H1 (cell line): ENCODE results near the gene POFUT2. TPM values are rescaled to one million over a fixed set of nuclear protein-coding genes. Genes with fewer than 3 reads are reported as not detected.

Source experiments
- CTCF ChIA-PET: fragments of 300-600 bp; sonication (Branson Sonifier 250); formaldehyde crosslinking; loops from one replicate; lab custom pipeline; 2021; ENCODE audit not compliant: partially characterized antibody; lab: Charles Lee
- POLR2A ChIA-PET: fragments of 300-600 bp; sonication (Branson Sonifier 250); formaldehyde crosslinking; loops from one replicate; lab custom pipeline; 2021; ENCODE audit warnings: inconsistent platforms; ENCODE audit not compliant: partially characterized antibody; lab: Charles Lee
- DNase-seq, 2 experiments: peaks; one replicate each; pipeline versions ENCODE4 v3.0.0 to v3.0.0-alpha.2; 2010 to 2022; ENCODE audit warnings: low spot score in 2 of 2, low read depth in 1 of 2, mixed read lengths in 1 of 2
- FAIRE-seq: peaks from 2 replicates; lab custom pipeline; 2011; peaks lifted over from hg19 to GRCh38; lab: Jason Lieb, UNC
- H2AFZ ChIP-seq: 2 replicates; pipeline ENCODE4 v1.8.1; 2012; ENCODE audit warnings: low read length, inconsistent platforms
- H2AK5ac ChIP-seq: 2 replicates; pipeline ENCODE4 v1.6.1; 2013; ENCODE audit warnings: low read depth, low read length
- H2BK120ac ChIP-seq: replicated peaks from 2 replicates; pipeline ENCODE3; 2013; ENCODE audit warnings: low read depth, low read length, inconsistent platforms
- H2BK12ac ChIP-seq: 2 replicates; pipeline ENCODE4 v1.6.1; 2013; ENCODE audit warnings: low read depth, low read length
- H2BK15ac ChIP-seq: 2 replicates; pipeline ENCODE4 v1.6.1; 2013; ENCODE audit warnings: low read length
- H2BK20ac ChIP-seq: 2 replicates; pipeline ENCODE4 v1.6.1; 2013; ENCODE audit warnings: low read length
- H2BK5ac ChIP-seq: 2 replicates; pipeline ENCODE4 v1.6.1; 2013; ENCODE audit warnings: low read depth, low read length
- H3K14ac ChIP-seq: 2 replicates; pipeline ENCODE4 v1.6.1; 2013; ENCODE audit warnings: inconsistent platforms; ENCODE audit not compliant: insufficient read length
- H3K18ac ChIP-seq: 2 replicates; pipeline ENCODE4 v1.6.1; 2013; ENCODE audit warnings: low read length; ENCODE audit errors: extremely low read depth
- H3K23ac ChIP-seq: 2 replicates; pipeline ENCODE4 v1.6.1; 2013; ENCODE audit warnings: inconsistent platforms; ENCODE audit not compliant: insufficient read length
- H3K23me2 ChIP-seq: 2 replicates; pipeline ENCODE4 v1.6.1; 2013; ENCODE audit warnings: low read depth, low read length
- H3K27ac ChIP-seq: 2 replicates; pipeline ENCODE4 v1.6.1; 2011; ENCODE audit warnings: low read depth, low read length, inconsistent platforms
- H3K27me3 ChIP-seq, 4 experiments: replicated peaks in 1 of 4; 1 replicate in 1 of 4; 2 replicates in 3 of 4; pipeline versions ENCODE4 v1.6.1 to v1.8.1; 2011 to 2013; ENCODE audit warnings: low read length in 3 of 4, mild to moderate bottlenecking in 3 of 4, inconsistent platforms in 2 of 4, mixed read lengths in 2 of 4, moderate library complexity in 1 of 4; ENCODE audit not compliant: control insufficient read depth in 3 of 4, insufficient read depth in 3 of 4; ENCODE audit errors: extremely low read depth in 1 of 4
- H3K36me3 ChIP-seq, 4 experiments: 2 replicates each; pipeline versions ENCODE4 v1.6.1 to v1.8.1; 2011 to 2013; ENCODE audit warnings: mild to moderate bottlenecking in 4 of 4, low read length in 3 of 4, moderate library complexity in 2 of 4, control low read depth in 1 of 4, inconsistent platforms in 1 of 4; ENCODE audit not compliant: insufficient read depth in 4 of 4, control insufficient read depth in 2 of 4
- H3K4ac ChIP-seq: replicated peaks from 2 replicates; pipeline ENCODE3; 2013; ENCODE audit warnings: low read length, low read depth, mixed read lengths, inconsistent platforms; ENCODE audit not compliant: insufficient read length
- H3K4me1 ChIP-seq, 4 experiments: replicated peaks in 1 of 4; 1 replicate in 1 of 4; 2 replicates in 3 of 4; pipeline versions ENCODE4 v1.6.1 to v1.8.1; 2011 to 2013; ENCODE audit warnings: low read length in 3 of 4, inconsistent platforms in 2 of 4, mixed read lengths in 1 of 4; ENCODE audit not compliant: insufficient read depth in 4 of 4, control insufficient read depth in 3 of 4
- H3K4me2 ChIP-seq, 2 experiments: 2 replicates each; pipeline versions ENCODE4 v1.6.1 to v1.8.1; 2011 to 2013; ENCODE audit warnings: low read depth in 2 of 2, low read length in 2 of 2, control low read depth in 1 of 2, inconsistent platforms in 1 of 2, mild to moderate bottlenecking in 1 of 2; ENCODE audit not compliant: insufficient read depth in 1 of 2
- H3K4me3 ChIP-seq, 4 experiments: fragments of 200-600, 300-600 bp in 1 of 4; sonication (generic), shearing (Covaris generic), sonication (Bioruptor Twin) in 1 of 4; 2 replicates each; pipeline versions ENCODE4 v1.5.1 to v1.8.1; 2011 to 2016; ENCODE audit warnings: low read length in 4 of 4, low read depth in 3 of 4, control low read depth in 2 of 4, inconsistent platforms in 2 of 4, mild to moderate bottlenecking in 2 of 4, mixed read lengths in 1 of 4, moderate library complexity in 1 of 4; ENCODE audit not compliant: insufficient read depth in 2 of 4; ENCODE audit errors: extremely low read depth in 1 of 4
- H3K56ac ChIP-seq: replicated peaks from 2 replicates; pipeline ENCODE3; 2013; ENCODE audit warnings: low read depth, mild to moderate bottlenecking, mixed read lengths, low read length, inconsistent platforms; ENCODE audit not compliant: insufficient read length
- H3K79me1 ChIP-seq: 2 replicates; pipeline ENCODE4 v1.6.1; 2013; ENCODE audit warnings: low read depth, low read length, control low read depth
- H3K79me2 ChIP-seq, 2 experiments: 2 replicates each; pipeline versions ENCODE4 v1.6.1 to v1.8.1; 2012 to 2013; ENCODE audit warnings: low read length in 2 of 2, mild to moderate bottlenecking in 2 of 2, inconsistent platforms in 1 of 2; ENCODE audit not compliant: insufficient read depth in 2 of 2, control insufficient read depth in 1 of 2
- H3K9ac ChIP-seq, 4 experiments: replicated peaks in 1 of 4; 1 replicate in 1 of 4; 2 replicates in 3 of 4; pipeline versions ENCODE4 v1.6.1 to v1.8.1; 2011 to 2013; ENCODE audit warnings: low read depth in 3 of 4, low read length in 3 of 4, control low read depth in 2 of 4, mild to moderate bottlenecking in 2 of 4, moderate library complexity in 2 of 4, inconsistent platforms in 1 of 4; ENCODE audit errors: extremely low read depth in 1 of 4
- H3K9me3 ChIP-seq, 2 experiments: 2 replicates each; pipeline versions ENCODE4 v1.6.1 to v1.8.1; 2012 to 2013; ENCODE audit warnings: mild to moderate bottlenecking in 2 of 2, moderate library complexity in 2 of 2, control low read depth in 1 of 2, inconsistent platforms in 1 of 2, low read depth in 1 of 2, low read length in 1 of 2, mixed read lengths in 1 of 2; ENCODE audit not compliant: insufficient read depth in 2 of 2
- H4K20me1 ChIP-seq, 2 experiments: replicated peaks in 1 of 2; 2 replicates each; pipeline versions ENCODE3 to v1.8.1; 2011 to 2013; ENCODE audit warnings: inconsistent platforms in 2 of 2, low read length in 2 of 2, mild to moderate bottlenecking in 1 of 2; ENCODE audit not compliant: insufficient read depth in 2 of 2, control insufficient read depth in 1 of 2
- H4K5ac ChIP-seq: 2 replicates; pipeline ENCODE4 v1.6.1; 2013; ENCODE audit warnings: low read length, low read depth, mixed read lengths, inconsistent platforms; ENCODE audit not compliant: insufficient read length
- H4K8ac ChIP-seq: 2 replicates; pipeline ENCODE4 v1.8.0; 2013; ENCODE audit warnings: mild to moderate bottlenecking, moderate library complexity, low read length, inconsistent platforms; ENCODE audit not compliant: insufficient read depth; ENCODE audit errors: extremely low read depth
- H4K91ac ChIP-seq: replicated peaks from 2 replicates; pipeline ENCODE3; 2013; ENCODE audit warnings: low read length, mixed read lengths, inconsistent platforms; ENCODE audit not compliant: insufficient read length
- CBX5 ChIP-seq: fragments of 300-800, 300-1000 bp; sonication (generic); IDR thresholded peaks from 2 replicates; pipeline ENCODE4 v1.7.1; 2016; ENCODE audit warnings: antibody characterized with exemption, low read length, low read depth
- CEBPB ChIP-seq: IDR thresholded peaks from 2 replicates; pipeline ENCODE4 v1.6.1; 2012; ENCODE audit warnings: low read depth, low read length
- GTF2F1 ChIP-seq: IDR thresholded peaks from 2 replicates; pipeline ENCODE4 v1.6.1; 2012; ENCODE audit warnings: low read depth, low read length, improper control_type of control experiment, borderline replicate concordance
- KDM4A ChIP-seq: IDR thresholded peaks from one replicate; pipeline ENCODE4 v1.7.1; 2012; ENCODE audit warnings: low read depth, mild to moderate bottlenecking, moderate library complexity, low read length, inconsistent platforms; ENCODE audit not compliant: severe bottlenecking
- PHF8 ChIP-seq: fragments of 200-600 bp; sonication (generic); conservative IDR thresholded peaks from 2 replicates; pipeline ENCODE4 v1.7.1; 2012; ENCODE audit warnings: low read depth, mild to moderate bottlenecking, inconsistent platforms, low read length, moderate library complexity
- POLR2A ChIP-seq, 2 experiments: IDR thresholded peaks; 1 replicate in 1 of 2; 2 replicates in 1 of 2; pipeline ENCODE4 v1.6.1; 2011; ENCODE audit warnings: low read depth in 2 of 2, low read length in 2 of 2, mild to moderate bottlenecking in 2 of 2; ENCODE audit errors: control extremely low read depth in 1 of 2
- RBBP5 ChIP-seq: IDR thresholded peaks from 2 replicates; pipeline ENCODE4 v1.7.1; 2012; ENCODE audit warnings: low read depth, mild to moderate bottlenecking, inconsistent platforms, low read length, moderate library complexity, borderline replicate concordance
- SP1 ChIP-seq: IDR thresholded peaks from 2 replicates; pipeline ENCODE4 v1.6.1; 2011; ENCODE audit warnings: low read depth, low read length
- WGBS, 2 experiments: shearing (Covaris generic) in 1 of 2; methylation state at CpG; one replicate each; pipeline versions ENCODE4 v1.1.6 to v1.1.7; 2013 to 2015; ENCODE audit warnings: low lambda C conversion rate in 2 of 2, mixed read lengths in 2 of 2, inconsistent platforms in 1 of 2, low coverage in 1 of 2, missing lambda C conversion rate in 1 of 2; ENCODE audit not compliant: insufficient replicate concordance in 2 of 2, insufficient coverage in 1 of 2, insufficient read length in 1 of 2; ENCODE audit errors: extremely low coverage in 1 of 2, missing lambda C conversion rate in 1 of 2; 5-methylcytosine and 5-hydroxymethylcytosine counted together
- polyA plus RNA-seq, 7 experiments: library from polyadenylated mRNA; depleted of rRNA in 3 of 7; stranded (reverse) in 5 of 7; unstranded in 2 of 7; fragments of >200 nt in 5 of 7; fragments of 200-250 nt in 2 of 7; gene quantifications; 1 replicate in 5 of 7; 2 replicates in 1 of 7; 4 replicates in 1 of 7; pipeline versions ENCODE4 v1.2.1 to v1.2.3, GENCODE V29; 2011 to 2013; ENCODE audit warnings: missing spikeins in 2 of 7, mixed read lengths in 2 of 7
- total RNA-seq: library from RNA; stranded (reverse); fragmentation: NEBNext Ultra II Directional; extraction: Animal tissue kit (Norgen Biotek cat#: 25700); gene quantifications from 2 replicates; pipeline ENCODE4 v1.2.1, GENCODE V29; 2021
- TF ChIP-seq, protein P1 (sequence below), 3 experiments: IDR thresholded peaks; 1 replicate in 2 of 3; 2 replicates in 1 of 3; pipeline versions ENCODE4 v1.5.1 to v1.6.1; 2011; ENCODE audit warnings: low read length in 3 of 3, mild to moderate bottlenecking in 3 of 3, inconsistent platforms in 2 of 3, low read depth in 1 of 3, moderate library complexity in 1 of 3; ENCODE audit not compliant: insufficient read depth in 1 of 3; ENCODE audit errors: control extremely low read depth in 1 of 3
- TF ChIP-seq, protein P2 (sequence below): IDR thresholded peaks from 2 replicates; pipeline ENCODE4 v1.6.1; 2012; ENCODE audit warnings: low read length, inconsistent platforms

POFUT2 gene
- total and polyA plus RNA-seq, 2 of the 8 experiments (the other 6 are each of a cell fraction or from before 2014, with no cell fraction given), result 13.7 to 32.1 TPM

DNA sequence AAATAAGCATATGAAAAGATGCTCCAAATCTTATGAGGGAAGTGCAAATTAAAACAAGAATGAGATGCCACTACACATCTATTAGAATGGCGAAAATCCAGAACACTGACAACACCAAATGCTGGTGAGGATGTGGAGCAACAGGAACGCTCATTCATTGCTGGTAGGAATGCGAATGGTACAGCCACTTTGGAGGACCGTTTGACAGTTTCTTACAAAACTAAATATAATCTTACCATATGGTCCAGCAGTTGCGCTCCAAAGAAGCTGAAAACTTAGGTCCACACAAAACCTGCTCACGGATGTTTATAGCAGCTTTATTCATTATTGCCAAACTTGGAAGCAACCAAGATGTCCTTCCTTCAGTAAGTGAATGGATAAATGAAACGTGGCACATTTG is 50.3 kb downstream of the POFUT2 start:
- Histone ChIP-seq H3K4me1 (no peaks in the 10 kb centered on the region), H3K9me3 (0 out of 4 replicates have a peak, but pooled peaks cover 4 to 6% of the 10 kb centered on the region in 2 experiments), H3K9ac (no peak overlapping the region), H2BK120ac (no peak overlapping the region), H2BK20ac (no peak overlapping the region), H3K36me3 (no peaks in the 10 kb centered on the region), H3K27me3 (no peaks in the 10 kb centered on the region), H4K91ac (no peak overlapping the region), H4K20me1 (no peaks in the 10 kb centered on the region), H4K5ac (no peak overlapping the region), H3K79me1 (no peaks in the 10 kb centered on the region), H3K23ac (no peak overlapping the region), H3K56ac (no peak overlapping the region), H2AFZ (no peak overlapping the region), H2BK15ac (no peak overlapping the region), H3K4me3 (no peak overlapping the region), H2BK12ac (no peak overlapping the region), H3K23me2 (no peaks in the 10 kb centered on the region), H3K27ac (no peak overlapping the region), H2BK5ac (no peak overlapping the region), H3K79me2 (no peaks in the 10 kb centered on the region), H3K14ac (no peak overlapping the region), H3K4me2 (no peak overlapping the region), H4K8ac (no peak overlapping the region), H2AK5ac (no peak overlapping the region), H3K18ac (no peak overlapping the region), H3K4ac (no peak overlapping the region)
- 90% methylated on average over 7 of the region's 7 CpGs; no CpG with 5 or more reads in 1 of the 2 experiments for WGBS, 2 experiments
- ChIA-PET POLR2A (no interaction called here), CTCF (interaction anchor here (0.7 to 1.5 kb wide), 2 partner anchors 97 to 100 kb away, joined by 3 to 9 read pairs; no protein-coding TSS in a partner anchor)
- no peak for DNase-seq
- FAIRE-seq, result no peak
- TF ChIP-seq KDM4A (no peak), POLR2A (IDR thresholded peaks at IDR 0.05; ENCODE audit: control extremely low read depth in 1 of 2, low read depth in 2 of 2, low read length in 2 of 2) (no peak), RBBP5 (no peak), CBX5 (no peak), PHF8 (no peak), CEBPB (no peak), SP1 (no peak), GTF2F1 (no peak)
- TF ChIP-seq, protein P1, sequence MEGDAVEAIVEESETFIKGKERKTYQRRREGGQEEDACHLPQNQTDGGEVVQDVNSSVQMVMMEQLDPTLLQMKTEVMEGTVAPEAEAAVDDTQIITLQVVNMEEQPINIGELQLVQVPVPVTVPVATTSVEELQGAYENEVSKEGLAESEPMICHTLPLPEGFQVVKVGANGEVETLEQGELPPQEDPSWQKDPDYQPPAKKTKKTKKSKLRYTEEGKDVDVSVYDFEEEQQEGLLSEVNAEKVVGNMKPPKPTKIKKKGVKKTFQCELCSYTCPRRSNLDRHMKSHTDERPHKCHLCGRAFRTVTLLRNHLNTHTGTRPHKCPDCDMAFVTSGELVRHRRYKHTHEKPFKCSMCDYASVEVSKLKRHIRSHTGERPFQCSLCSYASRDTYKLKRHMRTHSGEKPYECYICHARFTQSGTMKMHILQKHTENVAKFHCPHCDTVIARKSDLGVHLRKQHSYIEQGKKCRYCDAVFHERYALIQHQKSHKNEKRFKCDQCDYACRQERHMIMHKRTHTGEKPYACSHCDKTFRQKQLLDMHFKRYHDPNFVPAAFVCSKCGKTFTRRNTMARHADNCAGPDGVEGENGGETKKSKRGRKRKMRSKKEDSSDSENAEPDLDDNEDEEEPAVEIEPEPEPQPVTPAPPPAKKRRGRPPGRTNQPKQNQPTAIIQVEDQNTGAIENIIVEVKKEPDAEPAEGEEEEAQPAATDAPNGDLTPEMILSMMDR (IDR thresholded peaks at IDR 0.05; ENCODE audit: control extremely low read depth in 1 of 3, insufficient read depth in 1 of 3, low read depth in 1 of 3, low read length in 3 of 3), result no peak
- TF ChIP-seq, protein P2, sequence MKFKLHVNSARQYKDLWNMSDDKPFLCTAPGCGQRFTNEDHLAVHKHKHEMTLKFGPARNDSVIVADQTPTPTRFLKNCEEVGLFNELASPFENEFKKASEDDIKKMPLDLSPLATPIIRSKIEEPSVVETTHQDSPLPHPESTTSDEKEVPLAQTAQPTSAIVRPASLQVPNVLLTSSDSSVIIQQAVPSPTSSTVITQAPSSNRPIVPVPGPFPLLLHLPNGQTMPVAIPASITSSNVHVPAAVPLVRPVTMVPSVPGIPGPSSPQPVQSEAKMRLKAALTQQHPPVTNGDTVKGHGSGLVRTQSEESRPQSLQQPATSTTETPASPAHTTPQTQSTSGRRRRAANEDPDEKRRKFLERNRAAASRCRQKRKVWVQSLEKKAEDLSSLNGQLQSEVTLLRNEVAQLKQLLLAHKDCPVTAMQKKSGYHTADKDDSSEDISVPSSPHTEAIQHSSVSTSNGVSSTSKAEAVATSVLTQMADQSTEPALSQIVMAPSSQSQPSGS, result no peak
